Suppressor macrophage (primary cell): Measurements from ENCODE around the gene THAP2.

Experiments
- DNase-seq, 4 experiments: peaks; one replicate each; pipeline ENCODE4 v3.0.0-alpha.2; 2020 to 2022

THAP2 gene

GRCh38 chr12:71703206-71703605 is 39.1 kb downstream of the THAP2 start:
- DNase-seq, result no peak

DNA sequence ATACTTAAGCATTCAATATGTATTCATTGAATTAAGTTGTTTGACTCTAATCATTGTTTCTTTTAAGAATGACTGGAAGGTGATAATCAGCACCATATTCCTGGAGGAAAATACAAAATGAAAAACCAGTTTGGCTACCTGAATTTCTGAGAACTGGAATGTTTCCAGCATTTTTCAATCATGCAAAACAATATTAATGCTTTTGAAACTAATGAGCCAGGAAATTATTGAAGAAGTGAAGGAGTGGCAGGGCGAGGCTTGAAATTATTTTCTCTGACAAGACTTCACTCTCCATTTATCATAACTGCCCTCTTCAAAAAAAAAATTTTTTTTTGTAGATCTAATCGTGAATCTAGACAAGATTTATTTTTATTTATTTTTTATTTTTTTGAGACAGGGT is 40.8 kb downstream of the THAP2 start:
- no peak for DNase-seq

DNA sequence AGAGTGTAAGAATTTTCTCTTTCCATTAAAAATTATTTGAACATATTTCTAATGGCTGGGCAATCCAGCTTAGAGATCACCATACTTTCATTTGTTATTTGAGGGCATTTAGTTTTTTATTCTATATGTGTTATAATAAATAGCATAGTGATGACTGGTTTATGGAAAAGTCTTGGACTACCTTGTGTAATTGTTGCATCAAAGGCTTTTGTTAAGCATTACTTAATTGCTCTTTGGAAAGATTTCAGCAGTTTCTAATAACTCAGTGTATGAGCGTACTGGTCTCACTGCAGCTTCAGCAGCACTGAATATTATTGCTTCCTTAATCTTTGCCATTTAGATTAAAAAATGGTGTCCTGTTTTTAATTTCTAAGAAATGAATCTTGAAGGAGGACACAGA is 44.6 kb downstream of the THAP2 start:
- DNase-seq, result no peak

GRCh38 chr12:71710276-71711125 is 46.4 kb downstream of the THAP2 start:
- DNase-seq, result no peak

DNA sequence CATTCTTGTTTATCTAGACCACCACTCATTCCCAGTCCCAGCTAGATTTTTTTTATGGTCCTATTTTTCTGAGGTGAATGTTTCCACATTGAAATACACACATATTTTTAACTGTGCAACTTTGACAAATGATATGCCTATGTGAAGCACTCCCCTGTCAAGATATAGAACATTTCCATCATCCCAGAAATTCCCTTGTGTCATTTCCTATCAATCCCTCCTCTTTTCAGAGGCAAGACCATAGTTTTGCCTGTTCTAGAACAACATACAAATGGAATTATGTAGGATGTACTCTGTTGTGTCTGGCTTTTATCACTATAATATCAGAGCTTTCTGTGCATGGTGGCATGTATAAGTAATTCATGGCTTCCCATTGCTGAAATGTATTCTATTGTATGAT is 54.5 kb downstream of the THAP2 start:
- no peak for DNase-seq

- no peak for DNase-seq
Measured at GRCh38 chr12:71719647-71720370, 55.7 kb downstream of the THAP2 start.

DNA sequence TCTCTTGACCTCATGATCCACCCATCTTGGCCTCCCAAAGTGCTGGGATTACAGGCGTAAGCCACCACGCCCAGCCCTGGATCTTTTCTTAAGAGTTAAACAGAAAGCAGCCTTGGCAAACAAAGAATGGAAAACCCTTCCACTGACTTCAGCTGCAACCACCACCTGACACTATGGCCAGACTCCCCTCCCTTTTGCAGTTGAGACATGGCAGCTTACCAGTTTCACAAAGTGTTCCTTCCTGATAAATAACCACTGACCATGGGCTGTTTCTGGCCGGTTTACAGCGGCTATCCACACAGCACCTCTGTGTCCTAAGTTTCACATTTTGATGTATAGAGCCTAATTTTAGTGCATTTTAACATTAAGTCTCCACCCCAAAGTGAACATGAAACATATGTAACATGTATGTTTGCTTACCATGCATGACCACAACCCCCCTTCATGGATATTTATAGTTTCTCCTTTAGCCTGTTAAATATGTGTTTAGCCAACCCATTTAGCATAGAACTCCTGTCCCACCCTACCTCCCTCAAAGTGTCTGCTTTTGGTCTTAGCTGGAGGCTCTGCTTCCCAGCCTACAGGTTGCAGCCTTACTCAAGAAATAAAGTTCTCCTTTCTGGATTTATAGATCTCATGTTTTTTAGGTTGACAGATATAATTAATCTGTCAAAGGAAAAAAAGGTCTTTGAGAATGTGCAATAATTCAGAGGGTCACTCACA is 57.8 kb downstream of the THAP2 start:
- DNase-seq, result no peak

- no peak for DNase-seq
Measured at GRCh38 chr12:71725011-71725410, 60.9 kb downstream of the THAP2 start.

DNA sequence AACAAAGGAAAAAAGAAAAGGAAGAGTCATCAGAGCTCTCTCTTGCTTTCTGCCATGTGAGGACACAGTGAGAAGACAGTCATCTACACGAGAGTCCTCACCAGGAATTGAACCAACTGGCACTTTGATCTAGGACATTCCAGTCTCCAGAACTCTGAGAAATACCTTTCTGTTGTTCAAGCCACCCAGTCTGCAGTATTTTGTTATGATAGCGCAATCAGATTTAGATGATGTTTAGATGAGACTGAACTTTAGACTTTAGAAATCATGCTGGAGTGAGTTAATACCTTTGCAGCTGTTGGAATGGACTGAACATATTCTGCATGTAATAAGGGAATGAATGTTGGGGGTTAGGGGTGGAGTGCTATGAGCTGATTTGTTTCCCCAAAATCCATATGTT is 62.4 kb downstream of the THAP2 start:
- DNase-seq, result no peak

GRCh38 chr12:71727958-71728357 is 63.9 kb downstream of the THAP2 start:
- DNase-seq, result no peak
